Stimulated activated CD4-positive, alpha-beta T cell treated with anti-CD3 and anti-CD28 coated beads, Interleukin-15, amount 100 ng/mL, for 48 hours (primary cell): Measurements from ENCODE around the gene CSH2.
"Not testable (repeated sequence)": the region's sequence is repeated elsewhere in the genome, so short reads cannot be mapped to it uniquely, and the experiment has no call there.

ENCODE experiments used
- DNase-seq, 2 donors: peaks; one replicate each; pipeline ENCODE4 v3.0.0-alpha.2; 2020; ENCODE audit warnings: low read depth in 2 of 2

The CSH2 gene

DNA sequence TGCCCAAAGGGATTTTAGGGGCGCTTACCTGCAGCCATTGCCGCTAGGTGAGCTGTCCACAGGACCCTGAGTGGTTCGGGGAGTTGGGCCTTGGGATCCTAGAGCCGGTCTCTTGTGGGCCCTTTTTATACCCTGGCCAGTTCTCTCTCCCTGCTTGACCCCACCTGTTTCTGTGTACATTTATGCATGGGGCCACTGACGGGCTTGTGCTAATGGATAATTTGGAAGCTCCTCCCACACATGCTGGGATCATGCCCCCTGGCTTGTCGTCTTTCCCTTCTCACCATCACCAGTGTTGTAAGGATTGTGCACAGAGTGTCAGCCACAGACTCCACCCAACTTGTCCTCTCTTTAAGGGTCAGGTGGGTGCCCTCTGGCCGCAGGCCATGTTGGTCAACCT lies at the start of gene CSH2:
Gene CSH2 (minus strand): TSS at position 101 of the 400 bp plus-strand sequence. CDS start 63 bp downstream, at position 38.
- DNase-seq: not testable (repeated sequence)

DNA sequence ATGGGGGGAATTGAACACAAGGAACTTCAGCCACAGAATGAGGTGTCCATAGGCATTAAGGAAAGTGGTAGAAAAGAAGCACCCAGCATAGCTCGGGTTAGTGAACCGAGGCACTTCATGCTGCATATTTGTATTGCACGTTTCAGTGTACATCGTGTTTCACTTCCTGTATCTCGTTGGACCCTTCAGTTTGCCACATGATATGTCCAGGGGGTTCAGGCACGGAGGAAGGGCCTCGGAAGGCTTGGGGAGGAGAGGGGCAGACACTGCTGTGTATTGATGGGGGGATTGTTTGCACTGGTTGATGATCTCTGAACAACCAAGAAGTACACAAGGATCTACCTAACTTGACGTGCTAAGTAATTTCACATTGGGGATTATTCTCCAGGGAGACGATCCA lies 48.9 kb upstream of the CSH2 start:
- DNase-seq: not testable (repeated sequence)

DNA sequence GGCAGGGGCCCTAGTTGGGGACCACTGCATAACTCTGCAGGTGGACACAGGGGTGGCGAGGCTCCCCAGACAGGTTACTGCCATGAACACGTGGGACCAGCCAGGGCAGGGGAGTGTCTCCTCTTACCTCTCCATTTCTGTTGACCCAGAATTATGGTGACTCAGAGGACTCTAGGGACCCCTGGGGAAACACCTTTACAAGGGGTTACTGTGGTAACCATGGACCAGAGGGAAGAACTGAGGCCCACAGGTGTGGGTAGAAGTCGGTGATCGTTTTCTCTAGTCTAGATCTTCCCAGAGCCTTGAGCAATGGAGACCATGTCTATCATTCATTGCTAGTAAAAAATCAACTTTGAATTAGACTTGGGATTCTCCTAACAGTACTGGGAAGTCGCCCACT lies 47.3 kb upstream of the CSH2 start:
- DNase-seq: not testable (repeated sequence)

DNA sequence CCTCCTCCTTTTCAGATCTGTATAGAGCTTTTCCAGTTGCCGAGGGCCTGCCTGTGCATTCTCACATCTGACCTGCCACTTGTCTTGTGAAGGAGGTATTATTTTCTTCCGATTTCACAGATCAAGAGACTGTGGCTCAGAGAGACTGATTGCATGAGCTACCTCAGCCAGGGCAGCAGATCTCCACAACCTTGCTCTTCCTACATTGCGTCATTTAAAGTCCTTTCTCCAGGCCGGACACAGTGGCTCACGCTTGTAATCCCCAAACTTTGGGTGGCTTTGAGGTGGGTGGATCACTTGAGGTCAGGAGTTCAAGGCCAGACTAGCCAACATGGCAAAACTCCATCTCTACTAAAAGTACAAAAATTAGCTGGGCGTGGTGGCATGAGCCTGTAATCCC lies 46.6 kb upstream of the CSH2 start:
- not testable (repeated sequence) for DNase-seq

DNA sequence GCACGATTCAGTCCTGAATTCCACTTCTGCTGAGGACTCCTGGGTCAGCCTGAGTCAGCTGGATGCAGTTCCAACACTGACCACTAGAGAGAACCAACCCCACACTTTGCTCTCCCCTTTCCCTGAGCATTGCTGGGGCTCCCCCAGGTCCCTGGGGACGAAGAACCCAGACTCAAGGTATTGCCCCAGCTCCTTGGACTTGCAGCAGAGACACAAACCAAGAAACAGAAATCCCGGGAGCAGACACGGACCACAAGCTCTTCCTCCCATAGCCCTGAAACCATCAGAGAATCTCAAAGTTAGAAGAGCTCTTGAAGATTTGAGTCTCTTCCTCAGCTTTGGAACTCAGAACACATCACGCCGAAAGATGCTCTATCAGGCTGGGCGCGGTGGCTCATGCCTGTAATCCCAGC lies 45.8 kb upstream of the CSH2 start:
- DNase-seq: peak; percentile 49 to 65

DNA sequence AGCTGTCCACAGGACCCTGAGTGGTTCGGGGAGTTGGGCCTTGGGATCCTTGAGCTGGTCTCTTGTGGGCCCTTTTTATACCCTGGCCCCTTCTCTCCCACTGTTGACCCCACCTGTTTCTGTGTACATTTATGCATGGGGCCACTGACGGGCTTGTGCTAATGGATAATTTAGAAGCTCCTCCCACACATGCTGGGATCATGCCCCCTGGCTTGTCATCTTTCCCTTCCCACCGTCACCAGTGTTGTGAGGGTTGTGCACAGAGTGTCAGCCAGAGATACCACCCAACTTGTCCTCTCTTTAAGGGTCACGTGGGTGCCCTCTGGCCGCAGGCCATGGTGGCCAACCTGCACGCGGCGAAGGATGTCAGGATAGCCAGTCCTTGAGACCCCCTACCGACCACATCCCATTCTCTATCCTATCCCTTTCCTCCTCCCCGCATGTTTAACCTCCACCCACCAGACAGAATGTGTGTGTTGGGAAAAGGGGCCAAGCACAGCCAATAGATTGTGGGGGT lies 45.4 kb upstream of the CSH2 start, which contains the start of gene GH1:
Gene GH1 (minus strand): TSS at position 51 of the 517 bp plus-strand sequence. CDS start 63 bp downstream, outside the sequence.
- not testable (repeated sequence) for DNase-seq

DNA sequence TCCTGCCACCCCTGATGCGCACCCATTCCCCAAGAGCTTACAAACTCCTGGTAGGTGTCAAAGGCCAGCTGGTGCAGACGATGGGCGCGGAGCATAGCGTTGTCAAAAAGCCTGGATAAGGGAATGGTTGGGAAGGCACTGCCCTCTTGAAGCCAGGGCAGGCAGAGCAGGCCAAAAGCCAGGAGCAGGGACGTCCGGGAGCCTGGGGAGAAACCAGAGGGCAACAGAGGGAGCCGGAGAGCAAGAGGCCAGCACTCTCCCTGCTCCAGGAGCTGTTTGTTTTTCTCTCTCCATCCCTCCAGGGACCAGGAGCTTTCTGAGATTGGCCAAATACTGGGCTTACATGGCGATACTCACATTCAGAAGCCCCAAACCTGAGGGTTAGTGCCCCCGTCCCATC lies 44.8 kb upstream of the CSH2 start:
- DNase-seq: no peak

DNA sequence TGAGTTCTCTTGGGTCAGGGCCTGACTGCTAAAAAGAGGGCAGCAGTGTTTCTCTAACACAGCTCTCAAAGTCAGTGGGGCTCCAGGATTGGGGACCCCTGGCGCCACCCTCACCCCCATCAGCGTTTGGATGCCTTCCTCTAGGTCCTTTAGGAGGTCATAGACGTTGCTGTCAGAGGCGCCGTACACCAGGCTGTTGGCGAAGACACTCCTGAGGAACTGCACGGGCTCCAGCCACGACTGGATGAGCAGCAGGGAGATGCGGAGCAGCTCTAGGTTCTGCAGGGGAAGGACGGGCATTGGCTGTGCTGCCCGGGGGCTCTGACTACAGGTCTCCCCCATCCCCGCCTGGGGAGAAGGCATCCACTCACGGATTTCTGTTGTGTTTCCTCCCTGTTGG lies 44.2 kb upstream of the CSH2 start:
- no peak for DNase-seq

DNA sequence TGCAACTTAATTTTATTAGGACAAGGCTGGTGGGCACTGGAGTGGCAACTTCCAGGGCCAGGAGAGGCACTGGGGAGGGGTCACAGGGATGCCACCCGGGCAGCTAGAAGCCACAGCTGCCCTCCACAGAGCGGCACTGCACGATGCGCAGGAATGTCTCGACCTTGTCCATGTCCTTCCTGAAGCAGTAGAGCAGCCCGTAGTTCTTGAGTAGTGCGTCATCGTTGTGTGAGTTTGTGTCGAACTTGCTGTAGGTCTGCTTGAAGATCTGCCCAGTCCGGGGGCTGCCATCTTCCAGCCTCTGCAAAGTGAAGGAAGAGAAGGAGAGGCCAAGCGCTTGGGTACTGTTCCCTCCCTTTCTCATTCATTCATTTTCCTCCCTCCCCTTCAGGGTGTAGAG lies 43.7 kb upstream of the CSH2 start:
- not testable (repeated sequence) for DNase-seq

DNA sequence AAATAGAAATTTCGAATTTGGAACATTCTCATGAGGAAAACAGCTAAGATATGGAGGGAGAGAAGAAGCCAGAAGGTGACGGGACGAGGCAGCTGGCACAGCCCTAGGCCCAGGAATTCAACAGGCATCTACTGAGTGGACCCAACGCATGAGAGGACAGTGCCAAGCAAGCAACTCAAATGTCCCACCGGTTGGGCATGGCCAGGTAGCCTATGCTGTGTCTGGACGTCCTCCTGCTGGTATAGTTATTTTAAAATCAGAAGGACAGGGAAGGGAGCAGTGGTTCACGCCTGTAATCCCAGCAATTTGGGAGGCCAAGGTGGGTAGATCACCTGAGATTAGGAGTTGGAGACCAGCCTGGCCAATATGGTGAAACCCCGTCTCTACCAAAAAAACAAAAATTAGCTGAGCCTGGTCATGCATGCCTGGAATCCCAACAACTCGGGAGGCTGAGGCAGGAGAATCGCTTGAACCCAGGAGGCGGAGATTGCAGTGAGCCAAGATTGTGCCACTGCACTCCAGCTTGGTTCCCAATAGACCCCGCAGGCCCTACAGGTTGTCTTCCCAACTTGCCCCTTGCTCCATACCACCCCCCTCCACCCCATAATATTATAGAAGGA lies 43.2 kb upstream of the CSH2 start:
- no peak for DNase-seq

DNA sequence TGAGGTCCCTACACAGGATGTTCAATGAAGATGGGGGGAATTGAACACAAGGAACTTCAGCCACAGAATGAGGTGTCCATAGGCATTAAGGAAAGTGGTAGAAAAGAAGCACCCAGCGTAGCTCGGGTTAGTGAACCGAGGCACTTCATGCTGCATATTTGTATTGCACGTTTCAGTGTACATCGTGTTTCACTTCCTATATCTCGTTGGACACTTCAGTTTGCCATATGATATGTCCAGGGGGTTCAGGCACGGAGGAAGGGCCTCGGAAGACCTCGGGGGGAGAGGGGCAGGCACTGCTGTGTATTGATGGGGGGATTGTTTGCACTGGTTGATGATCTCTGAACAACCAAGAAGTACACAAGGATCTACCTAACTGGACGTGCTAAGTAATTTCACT lies 42.3 kb upstream of the CSH2 start:
- not testable (repeated sequence) for DNase-seq

DNA sequence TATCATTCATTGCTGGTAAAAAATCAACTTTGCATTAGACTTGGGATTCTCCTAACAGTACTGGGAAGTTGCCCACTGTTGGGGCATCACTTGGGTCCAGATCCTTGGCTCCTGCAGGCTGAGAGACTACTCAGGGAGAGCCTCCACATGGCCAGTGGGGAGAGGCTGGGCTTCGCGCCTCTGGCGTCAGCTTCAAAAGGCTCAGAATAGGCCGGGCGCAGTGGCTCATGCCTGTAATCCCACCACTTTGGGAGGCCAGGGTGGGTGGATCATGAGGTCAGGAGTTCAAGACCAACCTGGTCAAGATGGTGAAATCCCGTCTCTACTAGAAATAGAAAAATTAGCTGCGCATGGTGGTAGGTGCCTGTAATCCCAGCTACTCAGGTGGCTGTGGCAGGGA lies 41.0 kb upstream of the CSH2 start:
- no peak for DNase-seq

DNA sequence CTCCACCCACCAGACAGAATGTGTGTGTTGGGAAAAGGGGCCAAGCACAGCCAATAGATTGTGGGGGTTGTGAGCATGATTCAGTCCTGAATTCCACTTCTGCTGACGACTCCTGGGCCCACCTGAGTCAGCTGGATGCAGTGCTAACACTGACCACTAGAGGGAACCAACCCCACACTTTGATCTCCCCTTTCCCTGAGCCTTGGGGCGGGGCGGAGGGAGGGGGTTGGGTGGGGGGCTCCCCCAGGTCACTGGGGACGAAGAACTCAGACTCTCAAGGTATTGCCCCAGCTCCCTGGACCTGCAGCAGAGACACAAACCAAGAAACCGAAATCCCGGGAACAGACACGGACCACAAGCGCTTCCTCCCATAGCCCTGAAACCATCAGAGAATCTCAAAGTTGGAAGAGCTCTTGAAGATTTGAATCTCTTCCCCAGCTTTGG lies 38.2 kb upstream of the CSH2 start:
- DNase-seq: peak in 1 of 2 donors; percentile 60

DNA sequence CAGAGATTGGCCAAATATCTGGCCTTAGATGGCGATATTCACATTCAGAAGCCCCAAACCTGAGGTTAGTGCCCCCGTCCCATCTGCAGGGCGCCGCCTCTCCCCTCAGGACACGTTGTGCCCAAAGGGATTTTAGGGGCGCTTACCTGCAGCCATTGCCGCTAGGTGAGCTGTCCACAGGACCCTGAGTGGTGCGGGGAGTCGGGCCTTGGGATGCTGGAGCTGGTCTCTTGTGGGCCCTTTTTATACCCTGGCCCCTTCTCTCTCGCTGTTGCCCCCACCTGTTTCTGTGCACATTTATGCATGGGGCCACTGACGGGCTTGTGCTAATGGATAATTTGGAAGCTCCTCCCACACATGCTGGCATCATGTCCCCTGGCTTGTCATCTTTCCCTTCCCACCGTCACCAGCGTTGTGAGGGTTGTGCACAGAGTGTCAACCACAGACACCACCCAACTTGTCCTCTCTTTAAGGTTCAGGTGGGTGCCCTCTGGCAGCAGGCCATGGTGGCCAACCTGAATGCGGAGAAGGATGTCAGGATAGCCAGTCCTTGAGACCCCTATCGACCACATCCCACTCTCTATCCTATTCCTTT lies 37.7 kb upstream of the CSH2 start, which contains the start of gene CSHL1:
Gene CSHL1 (minus strand): TSS at position 218 of the 595 bp plus-strand sequence. CDS start 62 bp downstream, at position 156.
- no peak for DNase-seq

DNA sequence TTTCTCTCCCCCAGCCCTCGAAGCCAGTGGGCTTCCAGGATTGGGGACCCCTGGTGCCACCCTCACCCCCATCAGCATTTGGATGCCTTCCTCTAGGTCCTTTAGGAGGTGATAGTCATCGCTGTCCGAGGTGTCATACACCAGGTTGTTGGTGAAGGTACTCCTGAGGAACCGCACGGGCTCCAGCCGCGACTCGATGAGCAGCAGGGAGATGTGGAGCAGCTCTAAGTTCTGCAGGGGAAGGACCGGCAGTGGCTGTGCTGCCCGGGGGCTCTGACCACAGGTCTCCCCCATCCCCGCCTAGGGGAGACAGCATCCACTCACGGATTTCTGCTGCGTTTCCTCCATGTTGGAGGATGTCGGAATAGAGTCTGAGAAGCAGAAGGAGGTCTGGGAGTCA lies 36.6 kb upstream of the CSH2 start:
- no peak for DNase-seq

DNA sequence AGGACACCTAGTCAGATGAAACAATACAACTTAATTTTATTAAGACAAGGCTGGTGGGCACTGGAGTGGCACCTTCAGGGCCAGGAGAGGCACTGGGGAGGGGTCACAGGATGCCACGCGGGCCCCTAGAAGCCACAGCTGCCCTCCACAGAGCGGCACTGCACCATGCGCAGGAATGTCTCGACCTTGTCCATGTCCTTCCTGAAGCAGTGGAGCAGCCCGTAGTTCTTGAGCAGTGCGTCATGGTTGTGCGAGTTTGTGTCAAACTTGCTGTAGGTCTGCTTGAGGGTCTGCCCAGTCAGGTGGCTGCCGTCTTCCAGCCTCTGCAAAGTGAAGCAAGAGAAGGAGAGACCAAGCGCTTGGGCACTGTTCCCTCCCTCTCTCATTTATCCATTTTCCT lies 36.1 kb upstream of the CSH2 start:
- not testable (repeated sequence) for DNase-seq

DNA sequence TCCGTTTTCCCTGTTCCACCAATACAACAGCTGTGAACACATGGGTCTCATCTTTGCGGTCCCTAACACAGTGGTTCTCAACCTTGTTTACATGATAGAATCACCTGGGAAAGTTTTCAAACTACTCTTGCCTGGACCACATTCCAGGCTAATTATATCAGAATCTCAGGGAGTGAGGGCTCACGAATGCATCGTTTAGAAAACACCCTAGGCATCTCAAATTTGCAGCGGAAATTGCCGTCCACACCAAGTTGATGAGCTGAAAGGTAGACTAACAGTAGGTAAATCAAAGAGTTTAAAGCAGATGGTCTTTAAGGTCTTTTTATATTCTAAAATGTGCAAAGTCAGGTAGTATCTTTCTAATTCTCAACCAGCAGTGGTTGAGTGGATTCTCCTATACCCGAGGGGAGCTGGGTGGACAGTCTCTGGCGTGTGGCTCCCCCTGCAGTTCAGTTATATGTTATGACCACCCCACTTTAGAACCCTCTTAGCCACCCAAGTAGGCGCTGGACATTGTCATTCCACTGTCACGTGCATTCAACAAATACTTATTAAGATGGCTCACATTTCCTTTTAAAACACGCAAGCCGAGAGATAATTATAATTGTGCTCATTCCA lies 33.8 kb upstream of the CSH2 start:
- DNase-seq: peak in 1 of 2 donors; percentile 19

DNA sequence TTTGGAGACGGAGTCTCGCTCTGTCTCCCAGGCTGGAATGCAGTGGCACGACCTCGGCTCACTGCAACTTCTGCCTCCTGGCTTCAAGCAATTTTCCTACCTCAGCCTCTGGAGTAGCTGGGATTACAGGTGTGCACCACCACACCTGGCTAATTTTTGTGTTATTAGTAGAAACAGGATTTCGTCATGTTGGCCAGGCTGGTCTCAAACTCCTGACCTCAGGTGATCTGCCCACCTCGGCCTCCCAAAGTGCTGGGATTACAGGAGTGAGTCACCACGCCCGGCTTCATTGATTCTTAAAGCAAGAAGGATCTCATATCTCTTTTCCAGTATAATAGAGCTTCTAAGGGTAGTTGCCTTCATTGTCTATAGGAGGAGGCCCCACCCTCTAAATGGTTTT lies 31.3 kb upstream of the CSH2 start:
- DNase-seq: not testable (repeated sequence)

DNA sequence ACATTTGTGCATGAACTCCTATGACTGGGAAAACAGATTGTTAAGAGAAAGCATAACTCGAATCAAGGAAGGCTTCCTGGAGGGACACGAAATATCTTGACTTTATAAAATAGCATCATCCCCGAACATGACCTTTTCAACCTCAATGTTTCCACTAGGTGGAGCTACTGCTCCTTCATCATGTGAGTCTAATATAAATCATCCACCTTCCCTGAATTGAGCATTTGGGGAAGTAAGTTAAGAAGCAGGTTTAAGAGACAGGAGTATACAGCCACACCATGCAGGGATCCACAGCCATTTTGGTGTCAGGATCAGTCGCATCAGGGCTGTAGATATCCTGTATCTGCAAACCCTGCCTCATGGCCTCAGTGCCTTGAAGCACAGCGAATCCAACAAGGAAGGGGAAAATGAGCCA lies 30.3 kb upstream of the CSH2 start:
- peak in 1 of 2 donors; percentile 24 for DNase-seq

DNA sequence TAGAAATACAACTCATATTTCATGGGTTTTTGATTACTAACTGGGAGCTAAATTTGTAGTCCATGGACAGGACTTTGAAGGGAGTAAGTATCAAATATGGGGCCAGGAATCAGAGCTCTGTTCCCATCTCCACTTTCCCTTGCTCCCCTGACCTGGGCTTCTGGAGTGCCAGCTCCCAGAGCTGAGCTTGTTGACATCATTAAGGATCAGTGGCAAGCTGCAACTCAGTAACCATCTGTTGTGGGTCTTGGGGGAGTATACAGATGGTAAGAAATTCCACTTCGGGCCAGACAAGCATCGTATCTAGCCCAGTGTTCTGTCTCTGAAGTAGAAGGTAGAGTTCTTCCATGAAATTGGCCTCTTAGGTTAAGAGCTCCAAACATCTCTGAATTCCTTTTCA lies 28.5 kb upstream of the CSH2 start:
- not testable (repeated sequence) for DNase-seq

DNA sequence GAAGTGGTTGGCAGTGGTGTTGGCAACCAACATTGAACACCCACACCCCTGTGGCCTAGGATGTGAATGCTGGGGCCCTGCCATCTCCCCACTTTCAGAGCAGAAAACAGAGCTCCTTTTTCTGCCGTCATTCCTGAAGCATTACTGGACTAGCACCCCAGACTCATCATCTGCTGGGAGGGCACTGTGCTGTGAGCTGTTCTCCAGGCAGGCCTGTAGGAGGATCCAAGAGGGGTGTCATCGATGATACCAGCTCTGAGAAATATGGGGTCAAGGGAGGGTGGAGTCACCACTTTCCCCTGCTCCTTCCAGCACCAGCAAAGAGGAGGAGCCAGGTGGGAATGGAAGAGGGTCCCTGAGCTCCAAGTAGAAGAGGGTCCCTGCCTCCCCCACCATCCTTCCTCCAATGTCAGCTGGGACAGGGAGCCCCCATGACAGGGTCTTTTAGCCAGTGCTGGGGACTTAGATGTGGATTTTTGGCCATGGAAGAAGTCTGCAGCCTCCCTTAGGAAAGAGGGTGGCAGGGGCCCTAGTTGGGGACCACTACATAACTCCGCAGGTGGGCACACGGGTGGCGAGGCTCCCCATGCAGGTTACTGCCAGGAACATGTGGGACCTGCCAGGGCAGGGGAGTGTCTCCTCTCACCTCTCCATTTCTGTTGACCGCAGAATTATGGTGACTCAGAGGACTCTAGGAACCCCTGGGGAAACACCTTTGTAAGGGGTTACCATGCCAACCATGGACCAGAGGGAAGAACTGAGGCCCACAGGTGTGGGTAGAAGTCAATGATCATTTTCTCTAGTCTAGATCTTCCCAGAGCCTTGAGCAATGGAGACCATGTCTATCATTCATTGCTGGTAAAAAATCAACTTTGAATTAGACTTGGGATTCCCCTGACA lies 25.7 kb upstream of the CSH2 start:
- peak; percentile 12 to 50 for DNase-seq
